Mesodermal cell (in vitro differentiated cells): Measurements from ENCODE around the gene CHAT.

Experiments used
- H3K27ac ChIP-seq: 2 replicates; pipeline ENCODE4 v1.7.0; 2013; ENCODE audit warnings: mild to moderate bottlenecking, low read depth, low read length, moderate library complexity; ENCODE audit not compliant: severe bottlenecking
- H3K36me3 ChIP-seq: 2 replicates; pipeline ENCODE4 v1.7.1; 2013; ENCODE audit warnings: mild to moderate bottlenecking, low read length, moderate library complexity; ENCODE audit not compliant: control insufficient read depth, insufficient read depth
- H3K4me1 ChIP-seq: one replicate; pipeline ENCODE4 v1.7.1; 2013; ENCODE audit warnings: mild to moderate bottlenecking, low read length; ENCODE audit not compliant: insufficient read depth, control insufficient read depth, poor library complexity, severe bottlenecking
- H3K4me3 ChIP-seq: 2 replicates; pipeline ENCODE4 v1.7.0; 2013; ENCODE audit warnings: low read length, control low read depth, mild to moderate bottlenecking; ENCODE audit not compliant: insufficient read depth, poor library complexity, severe bottlenecking; ENCODE audit errors: extremely low read depth
- H3K9me3 ChIP-seq: 2 replicates; pipeline ENCODE4 v1.7.1; 2013; ENCODE audit warnings: mild to moderate bottlenecking, low read length, moderate library complexity; ENCODE audit not compliant: control insufficient read depth
- WGBS, 2 experiments: methylation state at CpG; one replicate each; pipeline ENCODE4 v1.1.5; 2013; ENCODE audit warnings: missing lambda C conversion rate in 2 of 2; ENCODE audit not compliant: insufficient coverage in 2 of 2; 5-methylcytosine and 5-hydroxymethylcytosine counted together

CHAT gene

GRCh38 chr10:49620841-49621378, 7.1 kb downstream of the CHAT start:
- WGBS, 2 experiments, result 80 to 86% methylated on average over 2 to 5 of the region's 6 CpGs
- H3K27ac ChIP-seq, result no peak overlapping the region
- H3K36me3 ChIP-seq, result no peaks in the 10 kb centered on the region

GRCh38 chr10:49621561-49621960, 7.7 kb downstream of the CHAT start:
- Histone ChIP-seq H3K4me3 (no peak overlapping the region), H3K27ac (no peak overlapping the region), H3K36me3 (no peaks in the 10 kb centered on the region), H3K9me3 (no peaks in the 10 kb centered on the region), H3K4me1 (no peaks in the 10 kb centered on the region)
- WGBS, 2 experiments, result 70 to 81% methylated on average over 4 to 6 of the region's 6 CpGs

More at GRCh38 chr10:49620841-49621378, 7.1 kb downstream of the CHAT start:
- no peaks in the 10 kb centered on the region for H3K9me3 ChIP-seq
- no peaks in the 10 kb centered on the region for H3K4me1 ChIP-seq
- H3K4me3 ChIP-seq, result no peak overlapping the region

GRCh38 chr10:49622426-49623425, 8.9 kb downstream of the CHAT start:
- no peaks in the 10 kb centered on the region for H3K36me3 ChIP-seq
- WGBS, 2 experiments, result 87 to 90% methylated on average over 7 of the region's 11 CpGs
- no peaks in the 10 kb centered on the region for H3K9me3 ChIP-seq
- no peak overlapping the region for H3K4me3 ChIP-seq
- H3K27ac ChIP-seq, result no peak overlapping the region
- H3K4me1 ChIP-seq, result no peaks in the 10 kb centered on the region

- no peak overlapping the region for H3K27ac ChIP-seq
- WGBS, 2 experiments, result 79 to 87% methylated on average over 5 of the region's 5 CpGs
- no peaks in the 10 kb centered on the region for H3K9me3 ChIP-seq
- no peak overlapping the region for H3K4me3 ChIP-seq
- H3K36me3 ChIP-seq, result no peaks in the 10 kb centered on the region
- no peaks in the 10 kb centered on the region for H3K4me1 ChIP-seq
These were observed 10.8 kb downstream of the CHAT start for GRCh38 chr10:49624629-49625028.

- WGBS, 2 experiments, result 85 to 94% methylated on average over 10 of the region's 10 CpGs
- Histone ChIP-seq H3K4me3 (no peak overlapping the region), H3K9me3 (no peaks in the 10 kb centered on the region), H3K4me1 (no peaks in the 10 kb centered on the region), H3K27ac (no peak overlapping the region), H3K36me3 (no peaks in the 10 kb centered on the region)
These were observed 11.6 kb downstream of the CHAT start for GRCh38 chr10:49625411-49625810.

- WGBS, 2 experiments, result 88 to 94% methylated on average over 5 to 6 of the region's 7 CpGs
- Histone ChIP-seq H3K9me3 (no peaks in the 10 kb centered on the region), H3K4me3 (no peak overlapping the region), H3K27ac (no peak overlapping the region), H3K36me3 (no peaks in the 10 kb centered on the region), H3K4me1 (no peaks in the 10 kb centered on the region)
These were observed 13.2 kb downstream of the CHAT start for GRCh38 chr10:49627038-49627437.

GRCh38 chr10:49627644-49628247, 13.9 kb downstream of the CHAT start:
- no peak overlapping the region for H3K4me3 ChIP-seq
- no peak overlapping the region for H3K27ac ChIP-seq
- H3K9me3 ChIP-seq, result no peaks in the 10 kb centered on the region
- no peaks in the 10 kb centered on the region for H3K36me3 ChIP-seq
- WGBS, 2 experiments, result 86 to 92% methylated on average over 14 to 15 of the region's 18 CpGs
- no peaks in the 10 kb centered on the region for H3K4me1 ChIP-seq

- 87 to 95% methylated on average over 4 to 8 of the region's 8 CpGs for WGBS, 2 experiments
These were observed 14.8 kb downstream of the CHAT start for GRCh38 chr10:49628599-49628998.

GRCh38 chr10:49629431-49629881, 15.6 kb downstream of the CHAT start:
- no peak overlapping the region for H3K4me3 ChIP-seq
- no peaks in the 10 kb centered on the region for H3K36me3 ChIP-seq
- no peak overlapping the region for H3K27ac ChIP-seq
- 88 to 90% methylated on average over 5 to 6 of the region's 9 CpGs for WGBS, 2 experiments
- no peaks in the 10 kb centered on the region for H3K4me1 ChIP-seq
- no peaks in the 10 kb centered on the region for H3K9me3 ChIP-seq

More at GRCh38 chr10:49628599-49628998, 14.8 kb downstream of the CHAT start:
- Histone ChIP-seq H3K4me3 (no peak overlapping the region), H3K9me3 (no peaks in the 10 kb centered on the region), H3K4me1 (no peaks in the 10 kb centered on the region), H3K27ac (no peak overlapping the region), H3K36me3 (no peaks in the 10 kb centered on the region)

GRCh38 chr10:49631975-49632374, 18.1 kb downstream of the CHAT start:
- Histone ChIP-seq H3K4me3 (no peak overlapping the region), H3K27ac (no peak overlapping the region), H3K36me3 (no peaks in the 10 kb centered on the region), H3K9me3 (no peaks in the 10 kb centered on the region), H3K4me1 (no peaks in the 10 kb centered on the region)
- WGBS, 2 experiments, result 85 to 97% methylated on average over 6 of the region's 6 CpGs
